Neural cell (in vitro differentiated cells): Measurements from ENCODE around the gene CEP57. TPM values are rescaled to one million over a fixed set of nuclear protein-coding genes. Genes with fewer than 3 reads are reported as not detected.

Source experiments
- H2AFZ ChIP-seq: fragments of 200-600, 300-800 bp; sonication (generic), shearing (Covaris generic); 2 replicates; pipeline ENCODE4 v1.6.0; 2014; ENCODE audit warnings: low read depth, mild to moderate bottlenecking, antibody characterized with exemption, low read length, moderate library complexity
- H3F3A ChIP-seq: fragments of 200-600 bp; shearing (Covaris generic); 2 replicates; pipeline ENCODE4 v1.6.1; 2016; ENCODE audit warnings: mild to moderate bottlenecking, moderate library complexity, mixed read lengths, antibody characterized with exemption, low read length; ENCODE audit not compliant: insufficient read depth, poor library complexity, severe bottlenecking
- H3K27ac ChIP-seq: fragments of 200-600, 300-800 bp; sonication (generic), shearing (Covaris generic); 2 replicates; pipeline ENCODE4 v1.5.1; 2014; ENCODE audit warnings: mild to moderate bottlenecking, low read length, moderate library complexity
- H3K27me3 ChIP-seq: fragments of 300-800, 200-600 bp; sonication (generic), shearing (Covaris generic); 2 replicates; pipeline ENCODE4 v1.6.0; 2014; ENCODE audit warnings: mild to moderate bottlenecking, low read depth, low read length, moderate library complexity; ENCODE audit not compliant: insufficient read depth
- H3K36me3 ChIP-seq: fragments of 300-800, 200-600 bp; sonication (generic), shearing (Covaris generic); 2 replicates; pipeline ENCODE4 v1.5.1; 2014; ENCODE audit warnings: mild to moderate bottlenecking, antibody characterized with exemption, low read length, moderate library complexity; ENCODE audit not compliant: insufficient read depth
- H3K4me2 ChIP-seq: fragments of 300-800, 200-600 bp; sonication (generic), shearing (Covaris generic); 2 replicates; pipeline ENCODE4 v1.6.0; 2014; ENCODE audit warnings: mild to moderate bottlenecking, low read length
- H3K4me3 ChIP-seq: fragments of 300-800, 200-600 bp; sonication (generic), shearing (Covaris generic); 2 replicates; pipeline ENCODE4 v1.5.1; 2014; ENCODE audit warnings: mild to moderate bottlenecking, low read length, moderate library complexity
- H3K79me2 ChIP-seq: fragments of 200-600 bp; shearing (Covaris generic); replicated peaks from 2 replicates; pipeline ENCODE4 v1.6.0; 2014; ENCODE audit warnings: mild to moderate bottlenecking, low read length, moderate library complexity; ENCODE audit not compliant: insufficient read depth
- H3K9ac ChIP-seq: fragments of 300-800, 200-600 bp; sonication (generic), shearing (Covaris generic); 2 replicates; pipeline ENCODE4 v1.6.1; 2016; ENCODE audit warnings: mild to moderate bottlenecking, low read length, mixed read lengths
- H3K9me2 ChIP-seq: fragments of 200-600 bp; shearing (Covaris generic); 2 replicates; pipeline ENCODE4 v1.6.1; 2016; ENCODE audit warnings: mild to moderate bottlenecking, low read length, mixed read lengths; ENCODE audit not compliant: insufficient read depth
- H3K9me3 ChIP-seq: fragments of 200-600, 300-800 bp; sonication (generic), shearing (Covaris generic); 2 replicates; pipeline ENCODE4 v1.6.1; 2016; ENCODE audit warnings: mild to moderate bottlenecking, mixed run types, low read length, moderate library complexity, mixed read lengths
- H4K20me1 ChIP-seq: fragments of 200-600 bp; shearing (Covaris generic); 2 replicates; pipeline ENCODE4 v1.6.1; 2016; ENCODE audit warnings: mild to moderate bottlenecking, mixed run types; ENCODE audit not compliant: insufficient read depth
- CTCF ChIP-seq: fragments of 450-650 bp; IDR thresholded peaks from 2 replicates; pipeline ENCODE4 v1.5.1; 2014; ENCODE audit warnings: antibody characterized with exemption, mild to moderate bottlenecking, moderate library complexity; ENCODE audit not compliant: poor library complexity, severe bottlenecking
- EP300 ChIP-seq: fragments of 450-650 bp; conservative IDR thresholded peaks from 2 replicates; pipeline ENCODE4 v1.6.1; 2014; ENCODE audit warnings: antibody characterized with exemption, mild to moderate bottlenecking, moderate library complexity; ENCODE audit not compliant: poor library complexity, severe bottlenecking
- EZH2 ChIP-seq: fragments of 200-600, 300-800 bp; shearing (Covaris generic), sonication (generic); IDR thresholded peaks from 2 replicates; pipeline ENCODE4 v1.6.1; 2014; ENCODE audit warnings: antibody characterized with exemption, low read length, borderline replicate concordance, mild to moderate bottlenecking; ENCODE audit not compliant: insufficient read depth, poor library complexity, severe bottlenecking
- MXI1 ChIP-seq: fragments of 450-650 bp; conservative IDR thresholded peaks from 2 replicates; pipeline ENCODE4 v1.6.1; 2014; ENCODE audit warnings: antibody characterized with exemption, mild to moderate bottlenecking; ENCODE audit not compliant: poor library complexity, severe bottlenecking
- POLR2AphosphoS5 ChIP-seq: IDR thresholded peaks from 2 replicates; pipeline ENCODE4 v1.6.1; 2012
- RAD21 ChIP-seq: fragments of 450-650 bp; conservative IDR thresholded peaks from 2 replicates; pipeline ENCODE4 v1.6.1; 2014; ENCODE audit warnings: antibody characterized with exemption, mild to moderate bottlenecking, moderate library complexity
- REST ChIP-seq: IDR thresholded peaks from 2 replicates; pipeline ENCODE4 v1.6.1; 2012; ENCODE audit warnings: borderline replicate concordance
- SMC3 ChIP-seq: fragments of 450-650 bp; conservative IDR thresholded peaks from 2 replicates; pipeline ENCODE4 v1.6.1; 2014; ENCODE audit warnings: antibody characterized with exemption, mild to moderate bottlenecking, moderate library complexity; ENCODE audit not compliant: poor library complexity
- TAF1 ChIP-seq: IDR thresholded peaks from 2 replicates; pipeline ENCODE4 v1.6.1; 2012; ENCODE audit warnings: low read depth
- polyA plus RNA-seq: library from polyadenylated mRNA; depleted of rRNA; stranded (reverse); fragments of >200 nt; gene quantifications from 2 replicates; pipeline ENCODE4 v1.2.3, GENCODE V29; 2014

CEP57 gene
- polyA plus RNA-seq, 1 donor from 2014 or later = 184 TPM

GRCh38 chr11:95800438-95800837 lies 10.1 kb downstream of the CEP57 start:
- Histone ChIP-seq H3F3A (no peaks in the 10 kb centered on the region), H3K27me3 (no peaks in the 10 kb centered on the region), H3K9me2 (no peaks in the 10 kb centered on the region), H3K4me3 (no peak overlapping the region), H3K36me3 (peaks cover 13% of the 10 kb centered on the region), H3K9ac (no peak overlapping the region), H3K9me3 (no peaks in the 10 kb centered on the region), H4K20me1 (no peaks in the 10 kb centered on the region), H3K79me2 (peaks cover 33% of the 10 kb centered on the region), H3K27ac (no peak overlapping the region), H2AFZ (no peak overlapping the region), H3K4me2 (no peak overlapping the region)
- no peak for TF ChIP-seq RAD21
- TF ChIP-seq SMC3 = no peak
- no peak for TF ChIP-seq EP300

- Histone ChIP-seq H3K79me2 (peaks cover 16% of the 10 kb centered on the region), H3K36me3 (peaks cover 13% of the 10 kb centered on the region), H3K27ac (no peak overlapping the region), H3F3A (no peaks in the 10 kb centered on the region), H3K9me3 (peaks cover 4% of the 10 kb centered on the region), H3K9me2 (no peaks in the 10 kb centered on the region), H4K20me1 (no peaks in the 10 kb centered on the region), H3K9ac (no peak overlapping the region), H3K4me3 (no peak overlapping the region), H2AFZ (no peak overlapping the region), H3K27me3 (no peaks in the 10 kb centered on the region), H3K4me2 (no peak overlapping the region)
- TF ChIP-seq EZH2 = no peak
- no peak for TF ChIP-seq SMC3
- no peak for TF ChIP-seq REST
- TF ChIP-seq RAD21 = no peak
- TF ChIP-seq POLR2AphosphoS5 = no peak
- TF ChIP-seq TAF1 = no peak
Measured at GRCh38 chr11:95802806-95803205, 12.5 kb downstream of the CEP57 start.

- TF ChIP-seq TAF1 (no peak), EZH2 (no peak), SMC3 (no peak), REST (no peak), MXI1 (no peak), RAD21 (no peak), CTCF (no peak), POLR2AphosphoS5 (no peak), EP300 (no peak)
- peaks cover 4% of the 10 kb centered on the region for H3K79me2 ChIP-seq
- H4K20me1 ChIP-seq = no peaks in the 10 kb centered on the region
- H3K9me3 ChIP-seq = peaks cover 4% of the 10 kb centered on the region
- H3F3A ChIP-seq = no peaks in the 10 kb centered on the region
- H3K27ac ChIP-seq = no peak overlapping the region
- no peak overlapping the region for H2AFZ ChIP-seq
- no peak overlapping the region for H3K4me2 ChIP-seq
- H3K36me3 ChIP-seq = peaks cover 13% of the 10 kb centered on the region
- H3K4me3 ChIP-seq = no peak overlapping the region
- no peaks in the 10 kb centered on the region for H3K9me2 ChIP-seq
- no peaks in the 10 kb centered on the region for H3K27me3 ChIP-seq
- H3K9ac ChIP-seq = no peak overlapping the region
Measured at GRCh38 chr11:95803973-95804372, 13.7 kb downstream of the CEP57 start.
